ENCODE measurements around the gene CD300E.
"Not testable (repeated sequence)": the region's sequence is repeated elsewhere in the genome, so short reads cannot be mapped to it uniquely, and the experiment has no call there.

- not testable (repeated sequence) for TF ChIP-seq CTCF (IDR thresholded peaks at IDR 0.05; ENCODE audit: low read depth, low read length, poor library complexity, severe bottlenecking); EZH2phosphoT487 (IDR thresholded peaks at IDR 0.05; ENCODE audit: borderline replicate concordance, low read length)
Measured at GRCh38 chr17:74630251-74630650, 6.7 kb upstream of the CD300E start.
